Right forelimb (tissue), 1 donor: Measurements from ENCODE around the gene IL1RAPL2.
"Not testable (repeated sequence)": the region's sequence is repeated elsewhere in the genome, so short reads cannot be mapped to it uniquely, and the experiment has no call there.

Experiments
- DNase-seq: peaks from one replicate; pipeline ENCODE4 v3.0.0-alpha.2; 2018

Gene IL1RAPL2

DNA sequence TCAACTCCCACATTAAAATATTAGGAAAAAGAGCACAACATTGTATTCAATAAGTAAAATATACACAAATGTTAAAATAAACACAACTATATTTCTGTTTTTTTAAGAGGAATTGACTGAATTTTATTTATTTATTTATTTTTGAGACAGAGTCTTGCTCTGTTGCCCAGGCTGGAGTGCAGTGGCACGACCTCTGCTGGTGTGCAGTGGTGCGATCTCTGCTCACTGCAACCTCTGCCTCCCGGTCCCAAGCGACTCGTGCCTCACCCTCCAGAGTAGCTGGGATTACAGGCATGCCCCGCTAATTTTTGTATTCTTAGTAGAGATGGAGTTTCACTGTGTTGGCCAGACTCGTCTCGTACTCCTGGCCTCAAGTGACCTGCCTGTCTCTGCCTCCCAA is 623.1 kb downstream of the IL1RAPL2 start:
- no peak for DNase-seq

GRCh38 chrX:105190252-105190853 is 624.4 kb downstream of the IL1RAPL2 start:
- DNase-seq = no peak

- no peak for DNase-seq
Measured at GRCh38 chrX:105191878-105192277, 625.9 kb downstream of the IL1RAPL2 start.

- DNase-seq = no peak
Measured at GRCh38 chrX:105209406-105209805, 643.4 kb downstream of the IL1RAPL2 start.

DNA sequence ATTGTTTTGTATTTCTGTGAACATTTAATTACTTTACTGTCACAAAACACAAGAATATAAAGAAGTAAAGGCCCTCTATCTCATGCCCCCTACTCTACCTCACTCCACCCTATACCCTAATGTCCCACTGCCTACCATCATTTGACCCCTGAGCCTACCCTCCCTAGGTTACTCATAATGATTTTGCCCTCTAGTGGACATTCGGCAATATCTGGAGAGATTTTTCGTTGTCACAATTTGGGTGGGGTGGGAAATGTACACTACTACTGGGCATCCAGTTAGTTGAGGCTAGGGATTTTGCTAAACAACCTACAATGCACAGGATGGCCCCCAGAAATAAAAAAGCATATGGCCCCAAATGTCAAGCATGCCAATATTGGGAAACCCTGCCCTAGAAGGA is 644.3 kb downstream of the IL1RAPL2 start:
- no peak for DNase-seq

GRCh38 chrX:105211066-105211575 is 645.1 kb downstream of the IL1RAPL2 start:
- no peak for DNase-seq

- DNase-seq = no peak
Measured at GRCh38 chrX:105219454-105220401, 653.7 kb downstream of the IL1RAPL2 start.

DNA sequence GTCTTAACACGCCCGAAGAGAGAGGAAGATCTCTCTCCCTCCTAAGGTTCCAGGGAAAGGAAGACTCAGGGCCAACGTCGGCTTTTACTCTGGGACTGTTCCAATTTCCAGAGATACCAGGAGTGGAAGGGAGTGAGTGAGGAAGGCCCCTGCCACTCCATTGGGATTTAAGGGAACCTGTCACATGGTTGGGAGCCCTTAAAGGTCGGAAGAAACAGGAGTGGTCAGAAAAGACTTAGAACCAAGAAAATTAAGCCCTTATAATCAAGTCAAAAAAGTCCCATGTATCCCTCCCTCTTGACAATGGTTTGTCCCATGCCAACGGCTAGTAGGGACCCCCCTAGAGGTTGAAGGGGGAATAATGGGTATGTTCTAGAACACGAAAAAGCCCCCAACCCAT is 654.6 kb downstream of the IL1RAPL2 start, which contains the start of gene TEX13A:
TEX13A (minus strand) TSS at position 59 of the 400 bp plus-strand sequence. CDS start 297 bp downstream, outside the sequence.
- DNase-seq = no peak

DNA sequence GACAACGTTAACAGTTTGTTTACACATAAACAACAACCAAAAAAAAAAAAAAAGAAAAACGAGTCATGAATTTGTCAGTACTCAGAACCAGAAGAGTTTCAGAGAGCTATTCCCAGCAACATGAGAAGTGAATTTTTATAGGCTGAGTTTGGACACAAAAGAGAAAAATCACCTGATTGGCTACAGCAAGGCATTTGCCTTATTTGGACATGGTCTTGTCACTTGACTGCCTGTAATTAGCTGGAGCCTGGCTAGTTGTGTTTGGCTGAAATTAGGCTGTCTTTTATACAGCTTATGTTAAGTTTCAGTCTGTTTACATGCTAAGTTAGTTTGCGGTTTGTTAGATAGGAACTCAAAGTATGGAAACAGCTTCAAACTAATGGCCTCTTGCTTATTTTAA is 655.4 kb downstream of the IL1RAPL2 start:
- no peak for DNase-seq

DNA sequence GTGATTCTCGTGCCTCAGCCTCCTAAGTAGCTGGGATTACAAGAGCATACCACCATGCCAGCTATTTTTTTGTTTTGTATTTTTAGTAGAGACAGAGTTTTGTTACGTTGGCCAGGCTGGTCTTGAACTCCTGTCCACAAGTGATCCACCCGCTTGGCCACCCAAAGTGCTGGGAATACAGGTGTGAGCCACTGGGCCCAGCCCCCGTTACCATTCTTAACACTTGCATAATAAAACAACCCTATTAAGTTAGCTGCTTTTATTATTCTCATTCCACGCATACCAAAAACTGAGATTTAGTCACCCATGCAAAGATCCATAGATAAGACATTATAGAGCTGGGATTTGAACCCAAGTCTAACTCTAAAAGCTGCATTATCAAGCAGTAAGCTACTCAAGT is 660.5 kb downstream of the IL1RAPL2 start:
- DNase-seq = no peak

DNA sequence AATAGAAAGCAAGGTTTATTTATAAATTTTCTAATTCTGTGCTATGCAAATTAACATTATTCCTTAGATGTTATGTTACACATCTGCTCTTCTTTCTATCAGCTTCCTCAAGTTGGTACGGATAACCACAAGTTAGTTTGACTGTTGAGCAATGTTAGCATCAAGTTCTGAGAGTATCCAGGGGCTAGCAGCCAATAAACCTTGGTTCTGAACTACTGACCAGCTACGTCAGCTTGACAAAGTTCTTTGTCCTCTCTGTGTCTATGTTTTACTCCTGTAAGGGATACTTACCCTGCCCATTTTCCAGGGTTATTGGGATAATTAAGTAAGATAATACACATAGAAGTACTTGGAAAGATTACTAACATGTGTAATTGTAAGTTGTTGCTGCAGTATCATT is 662.6 kb downstream of the IL1RAPL2 start:
- no peak for DNase-seq

DNA sequence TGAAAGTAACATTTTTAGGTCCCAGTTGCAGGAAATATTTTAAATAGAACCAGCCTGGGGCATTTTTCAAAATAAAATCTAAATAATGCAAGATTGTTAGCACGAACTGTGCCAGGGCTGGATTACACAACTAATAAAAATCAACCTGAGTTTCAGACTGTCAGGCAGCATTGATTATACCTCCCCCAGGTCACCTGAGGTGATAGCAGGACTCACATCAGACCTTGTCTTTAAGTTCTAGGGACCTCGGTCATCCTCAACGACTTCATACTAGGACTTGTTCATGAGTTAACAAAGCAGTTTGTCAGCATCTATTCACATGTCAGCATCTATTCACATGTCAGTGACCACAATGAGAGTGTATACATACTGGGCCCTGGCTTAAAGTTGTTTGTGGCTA is 663.1 kb downstream of the IL1RAPL2 start:
- no peak for DNase-seq

DNA sequence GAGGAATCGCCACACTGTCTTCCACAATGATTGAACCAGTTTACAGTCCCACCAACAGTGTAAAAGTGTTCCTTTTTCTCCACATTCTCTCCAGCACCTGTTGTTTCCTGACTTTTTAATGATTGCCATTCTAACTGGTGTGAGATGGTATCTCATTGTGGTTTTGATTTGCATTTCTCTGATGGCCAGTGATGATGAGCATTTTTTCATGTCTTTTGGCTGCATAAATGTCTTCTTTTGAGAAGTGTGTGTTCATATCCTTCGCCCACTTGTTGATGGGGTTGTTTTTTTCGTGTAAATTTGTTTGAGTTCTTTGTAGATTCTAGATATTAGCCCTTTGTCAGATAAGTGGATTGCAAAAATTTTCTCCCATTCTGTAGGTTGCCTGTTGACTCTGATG is 671.4 kb downstream of the IL1RAPL2 start:
- DNase-seq = not testable (repeated sequence)

DNA sequence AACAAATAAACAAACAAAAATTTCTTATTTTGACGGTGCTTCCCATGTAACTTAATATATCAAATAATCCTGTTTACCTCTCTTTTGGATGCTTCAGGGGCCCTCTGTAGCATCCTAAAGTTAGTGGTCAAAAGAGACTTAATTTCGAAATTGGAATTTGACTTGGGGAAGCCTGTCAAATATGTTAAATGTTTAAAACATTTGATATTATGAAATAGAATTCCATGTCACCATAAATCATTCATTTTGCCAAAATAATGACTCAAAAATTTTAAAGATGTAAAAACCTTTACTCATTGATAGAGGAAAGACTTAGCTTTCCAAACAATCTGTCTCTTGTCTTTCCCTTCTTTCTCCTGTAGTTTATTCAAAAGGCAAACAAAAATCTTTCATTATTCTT is 675.1 kb downstream of the IL1RAPL2 start:
- DNase-seq = no peak

GRCh38 chrX:105260291-105261043 is 694.5 kb downstream of the IL1RAPL2 start:
- no peak for DNase-seq

DNA sequence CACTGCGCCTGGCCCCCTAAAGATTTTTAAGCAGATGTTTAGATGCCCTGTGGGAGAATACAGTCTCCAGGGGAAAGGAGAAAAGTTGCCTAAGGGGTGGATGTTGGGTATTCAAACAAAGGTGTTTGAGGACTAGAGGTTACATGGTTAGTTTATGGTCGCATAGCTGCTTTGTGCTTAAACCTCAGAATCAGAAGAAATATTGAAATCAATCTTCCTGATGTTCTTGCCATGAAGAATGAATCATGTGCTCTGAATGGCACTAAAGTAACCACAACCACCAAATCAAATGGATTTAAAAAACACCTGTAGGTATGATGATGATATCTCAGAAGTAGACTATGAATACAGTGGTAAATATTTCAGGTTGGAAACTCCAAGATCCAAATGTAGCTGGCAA is 697.2 kb downstream of the IL1RAPL2 start:
- no peak for DNase-seq

DNA sequence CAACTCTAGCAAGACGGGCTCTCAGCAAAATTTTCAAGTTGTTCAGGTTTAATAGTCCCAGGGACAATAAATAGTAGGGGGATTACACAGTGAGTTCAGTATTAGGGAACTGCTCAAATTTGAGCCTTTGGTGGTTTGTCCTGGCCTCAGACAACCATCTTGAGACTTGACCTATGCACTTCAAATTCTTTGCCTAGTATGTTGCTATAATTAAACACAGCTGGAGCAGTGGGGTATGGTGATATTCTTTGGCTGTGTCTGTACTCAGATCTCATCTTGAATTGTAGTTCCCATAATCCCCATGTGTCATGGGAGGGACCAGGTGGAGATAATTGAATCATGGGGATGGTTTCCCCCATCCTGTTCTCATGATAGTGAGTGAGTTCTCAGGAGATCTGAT is 697.8 kb downstream of the IL1RAPL2 start:
- DNase-seq = no peak

DNA sequence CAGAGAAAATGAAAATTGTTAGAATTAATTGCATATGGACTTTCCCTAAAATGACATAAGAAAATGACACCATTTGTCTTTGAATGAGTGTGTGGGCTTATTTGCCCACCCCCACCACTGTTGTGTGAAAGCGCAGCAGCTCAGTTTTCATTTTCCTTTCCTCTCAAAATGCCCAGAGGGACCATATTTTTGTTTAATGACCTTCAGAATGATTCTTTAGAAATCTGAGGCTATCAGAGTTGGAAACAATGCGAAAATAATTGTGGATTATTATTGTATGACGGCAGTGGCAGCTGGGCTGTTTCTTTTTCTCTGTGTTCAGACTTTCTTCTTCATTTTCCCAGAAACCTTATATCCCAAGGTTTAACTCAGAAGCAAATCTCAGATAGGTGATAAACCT is 699.1 kb downstream of the IL1RAPL2 start:
- DNase-seq = no peak

GRCh38 chrX:105266456-105266855 is 700.5 kb downstream of the IL1RAPL2 start:
- no peak for DNase-seq

DNA sequence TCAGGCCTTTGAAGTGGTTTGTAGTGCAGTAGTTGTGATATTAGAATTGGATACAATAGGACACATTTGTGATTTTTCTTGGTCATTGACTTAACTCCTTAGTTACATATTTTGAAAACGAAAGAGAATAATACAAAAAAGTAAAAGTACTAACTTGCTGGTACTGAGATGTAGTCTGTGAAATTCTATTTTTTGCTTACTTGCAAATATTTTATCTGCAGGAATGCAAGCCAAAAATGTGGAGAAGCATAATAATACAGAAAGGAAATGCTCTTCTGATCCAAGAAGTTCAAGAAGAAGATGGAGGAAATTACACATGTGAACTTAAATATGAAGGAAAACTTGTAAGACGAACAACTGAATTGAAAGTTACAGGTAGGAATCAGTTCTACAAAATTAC is 701.2 kb downstream of the IL1RAPL2 start:
- DNase-seq = no peak

DNA sequence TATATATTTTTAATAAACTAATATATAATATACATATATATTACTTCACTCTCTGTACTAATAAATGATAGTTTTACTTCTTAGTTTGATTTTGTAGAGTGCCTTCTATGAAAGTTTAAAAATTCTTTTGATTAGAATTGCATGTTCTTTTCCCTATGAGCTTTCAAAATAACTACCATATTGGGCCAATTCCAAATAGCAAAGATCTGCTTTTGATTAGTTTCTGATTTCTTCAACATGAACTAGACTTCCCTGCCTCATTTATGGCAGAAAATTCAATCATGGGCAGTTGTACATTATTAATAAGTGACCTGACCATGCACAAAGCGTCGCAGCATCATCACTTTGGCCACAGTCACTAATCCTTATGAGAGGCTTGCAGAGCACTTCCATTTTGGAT is 703.4 kb downstream of the IL1RAPL2 start:
- no peak for DNase-seq

GRCh38 chrX:105273326-105273725 is 707.3 kb downstream of the IL1RAPL2 start:
- DNase-seq = no peak

DNA sequence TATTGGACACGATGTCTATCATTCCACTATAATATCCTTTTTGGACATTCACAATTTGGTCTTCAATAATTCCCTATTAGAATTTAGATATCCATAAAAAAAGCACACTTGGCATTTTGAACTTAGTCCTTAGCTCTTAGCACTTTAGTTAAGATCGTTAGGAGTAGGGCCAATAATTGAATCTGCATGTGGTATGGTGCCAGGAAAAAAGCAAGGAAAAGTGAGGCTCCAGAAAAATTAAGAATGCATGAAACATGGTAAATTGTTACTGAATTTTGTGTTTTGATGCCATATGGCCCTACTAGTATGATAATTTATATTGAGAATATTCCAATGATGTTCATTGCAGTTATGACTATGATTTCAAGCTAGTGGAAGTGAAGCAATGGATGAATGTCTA is 708.1 kb downstream of the IL1RAPL2 start:
- DNase-seq = no peak
